AG04449 (cell line): Measurements from ENCODE around the gene TRIM63.
"Not testable (repeated sequence)": the region's sequence is repeated elsewhere in the genome, so short reads cannot be mapped to it uniquely, and the experiment has no call there.

Source experiments
- CTCF ChIA-PET: fragments of 350-600 bp; formaldehyde crosslinking; extraction: SDS; loops from one replicate; lab custom pipeline; 2021; ENCODE audit warnings: antibody characterized with exemption; lab: Yijun Ruan, JAX
- POLR2A ChIA-PET: fragments of 400-600, 350-600 bp; formaldehyde crosslinking; extraction: SDS; loops from one replicate; lab custom pipeline; 2020; ENCODE audit warnings: antibody characterized with exemption, inconsistent platforms; lab: Yijun Ruan, JAX
- DNase-seq: peaks from one replicate; pipeline ENCODE4 v3.0.0-alpha.2; 2010; ENCODE audit warnings: low read depth, low spot score
- H3K4me3 ChIP-seq: 2 replicates; pipeline ENCODE4 v1.5.1; 2011; ENCODE audit warnings: low read depth, mild to moderate bottlenecking, control low read depth, low read length
- TF ChIP-seq, protein P1 (sequence below): IDR thresholded peaks from one replicate; pipeline ENCODE4 v1.5.1; 2011; ENCODE audit warnings: mild to moderate bottlenecking, moderate library complexity, low read length, control low read depth, inconsistent platforms; ENCODE audit not compliant: insufficient read depth; ENCODE audit errors: missing control alignments

Gene TRIM63

DNA sequence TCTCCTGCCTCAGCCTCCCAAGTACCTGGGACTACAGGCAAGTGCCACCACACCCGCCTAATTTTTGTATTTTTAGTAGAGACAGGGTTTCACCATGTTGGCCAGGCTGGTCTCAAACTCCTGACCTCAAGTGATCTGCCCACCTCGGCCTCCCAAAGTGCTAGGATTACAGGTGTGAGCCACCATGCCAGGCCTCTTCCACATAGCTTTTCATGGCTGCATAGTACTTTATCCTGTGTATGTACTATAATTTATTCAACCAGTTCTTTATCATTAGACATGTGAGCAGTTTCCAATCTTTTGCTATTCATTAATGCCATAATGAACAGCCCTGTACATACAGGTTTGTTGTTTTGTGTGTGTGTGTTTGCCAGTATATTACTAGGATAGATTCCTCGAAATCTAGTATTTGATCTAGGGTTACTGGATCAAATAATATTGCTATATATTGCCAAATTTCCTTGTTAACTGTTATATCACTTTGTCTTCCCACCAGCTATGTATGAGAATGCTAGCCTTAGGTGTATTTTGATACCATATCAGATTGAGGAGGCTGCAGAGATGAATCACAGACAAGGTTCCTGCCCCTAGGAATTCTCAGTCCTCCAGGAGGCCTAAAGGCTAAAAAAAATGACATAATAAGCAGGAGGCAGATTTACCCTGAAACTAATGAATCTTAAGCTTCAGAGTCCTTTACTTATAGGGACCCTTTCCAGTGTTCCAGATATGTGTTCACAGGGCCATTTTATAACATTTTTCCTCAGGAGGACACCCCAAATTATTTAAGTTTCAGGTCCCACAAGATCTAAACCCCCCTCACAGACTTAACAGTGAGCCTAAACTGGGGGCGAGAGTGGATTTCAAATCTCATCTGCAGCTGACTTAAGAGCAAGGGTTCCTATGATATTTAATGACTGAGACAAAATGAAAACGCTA is 42.1 kb upstream of the TRIM63 start:
- TF ChIP-seq, protein P1, sequence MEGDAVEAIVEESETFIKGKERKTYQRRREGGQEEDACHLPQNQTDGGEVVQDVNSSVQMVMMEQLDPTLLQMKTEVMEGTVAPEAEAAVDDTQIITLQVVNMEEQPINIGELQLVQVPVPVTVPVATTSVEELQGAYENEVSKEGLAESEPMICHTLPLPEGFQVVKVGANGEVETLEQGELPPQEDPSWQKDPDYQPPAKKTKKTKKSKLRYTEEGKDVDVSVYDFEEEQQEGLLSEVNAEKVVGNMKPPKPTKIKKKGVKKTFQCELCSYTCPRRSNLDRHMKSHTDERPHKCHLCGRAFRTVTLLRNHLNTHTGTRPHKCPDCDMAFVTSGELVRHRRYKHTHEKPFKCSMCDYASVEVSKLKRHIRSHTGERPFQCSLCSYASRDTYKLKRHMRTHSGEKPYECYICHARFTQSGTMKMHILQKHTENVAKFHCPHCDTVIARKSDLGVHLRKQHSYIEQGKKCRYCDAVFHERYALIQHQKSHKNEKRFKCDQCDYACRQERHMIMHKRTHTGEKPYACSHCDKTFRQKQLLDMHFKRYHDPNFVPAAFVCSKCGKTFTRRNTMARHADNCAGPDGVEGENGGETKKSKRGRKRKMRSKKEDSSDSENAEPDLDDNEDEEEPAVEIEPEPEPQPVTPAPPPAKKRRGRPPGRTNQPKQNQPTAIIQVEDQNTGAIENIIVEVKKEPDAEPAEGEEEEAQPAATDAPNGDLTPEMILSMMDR = no peak
- DNase-seq = no peak
- 0 out of 2 replicates have a peak overlapping the region, but pooled peaks have one; percentile 9 for H3K4me3 ChIP-seq
- CTCF ChIA-PET = interaction anchor here (1.0 to 14.0 kb wide), 5 partner anchors 8 to 308 kb away, joined by 3 to 360 read pairs (median 5); no protein-coding TSS in a partner anchor
- POLR2A ChIA-PET = no interaction called here

DNA sequence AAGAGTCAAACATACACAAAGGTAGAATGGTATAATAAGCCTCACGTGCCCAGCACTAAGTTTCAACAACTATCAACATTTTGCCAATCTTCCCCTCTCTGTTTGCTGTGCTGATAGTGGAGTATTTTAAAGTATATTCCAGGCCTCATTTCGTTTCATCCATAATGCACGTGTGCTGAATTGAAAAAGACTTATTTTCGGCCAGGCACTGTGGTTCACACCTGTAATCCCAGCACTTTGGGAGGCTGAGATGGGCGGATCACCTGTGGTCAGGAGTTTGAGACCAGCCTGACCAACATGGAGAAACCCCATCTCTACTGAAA is 37.8 kb upstream of the TRIM63 start:
- DNase-seq, H3K4me3 ChIP-seq, POLR2A ChIA-PET: not testable (repeated sequence)
- CTCF ChIA-PET = interaction anchor here (1.0 to 14.0 kb wide), 14 partner anchors 10 to 286 kb away, joined by 3 to 360 read pairs (median 4); no protein-coding TSS in a partner anchor

DNA sequence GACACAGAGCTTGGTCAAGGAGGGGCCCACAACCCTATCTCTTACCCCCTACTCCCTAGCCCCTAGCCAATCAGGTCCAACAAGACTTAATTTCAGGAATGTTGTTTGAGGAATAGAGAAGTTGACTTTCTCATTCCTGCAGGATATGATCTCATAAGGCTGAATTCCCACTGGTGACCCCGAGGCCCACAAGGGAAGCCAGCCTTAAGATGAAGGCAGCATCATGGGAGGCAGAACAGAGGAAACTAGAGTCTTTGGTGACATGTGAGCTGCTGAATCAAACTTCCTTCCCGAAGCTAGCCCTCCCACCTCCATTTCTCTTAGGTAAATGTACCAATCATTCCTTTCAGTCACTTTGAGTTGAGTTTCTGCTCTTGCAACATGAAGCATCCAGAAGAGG is 35.1 kb upstream of the TRIM63 start:
- H3K4me3 ChIP-seq = no peak overlapping the region
- no peak for DNase-seq
- ChIA-PET POLR2A (interaction anchor here (1.8 kb wide), 1 partner anchor 9 kb away, joined by 9 read pairs; the partner anchor contains the start of gene PDIK1L), CTCF (interaction anchor here (0.6 to 14.0 kb wide), 16 partner anchors 10 to 315 kb away, joined by 3 to 360 read pairs (median 6); partner anchors contain the start of genes C1orf232 and ZNF593)
- TF ChIP-seq, protein P1 = no peak

DNA sequence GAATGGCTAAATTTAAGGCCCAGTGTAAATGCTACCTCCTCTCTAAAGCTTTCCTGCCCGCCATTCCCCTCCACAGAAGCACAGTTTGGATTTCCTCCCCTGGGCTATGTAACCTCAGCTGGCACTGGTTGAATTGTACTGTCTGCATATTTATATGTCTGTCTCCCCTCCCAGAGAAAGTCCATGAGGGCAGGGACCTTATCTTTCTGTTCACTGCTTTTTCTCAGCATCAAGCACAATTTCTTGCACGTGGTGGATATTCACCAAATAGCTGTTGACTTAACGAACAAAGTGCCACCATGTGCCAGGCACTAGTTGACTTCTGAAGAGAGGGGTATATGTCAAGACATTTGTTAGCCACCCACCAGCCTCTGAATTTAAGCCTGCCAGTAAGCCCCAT is 34.7 kb upstream of the TRIM63 start:
- CTCF ChIA-PET = interaction anchor here (0.7 to 14.0 kb wide), 18 partner anchors 8 to 315 kb away, joined by 3 to 360 read pairs (median 6); partner anchors contain the start of gene TRIM63
- POLR2A ChIA-PET = interaction anchor here (1.8 kb wide), 1 partner anchor 9 kb away, joined by 9 read pairs; the partner anchor contains the start of gene PDIK1L
- H3K4me3 ChIP-seq = no peak overlapping the region
- no peak for DNase-seq
- TF ChIP-seq, protein P1 = no peak

DNA sequence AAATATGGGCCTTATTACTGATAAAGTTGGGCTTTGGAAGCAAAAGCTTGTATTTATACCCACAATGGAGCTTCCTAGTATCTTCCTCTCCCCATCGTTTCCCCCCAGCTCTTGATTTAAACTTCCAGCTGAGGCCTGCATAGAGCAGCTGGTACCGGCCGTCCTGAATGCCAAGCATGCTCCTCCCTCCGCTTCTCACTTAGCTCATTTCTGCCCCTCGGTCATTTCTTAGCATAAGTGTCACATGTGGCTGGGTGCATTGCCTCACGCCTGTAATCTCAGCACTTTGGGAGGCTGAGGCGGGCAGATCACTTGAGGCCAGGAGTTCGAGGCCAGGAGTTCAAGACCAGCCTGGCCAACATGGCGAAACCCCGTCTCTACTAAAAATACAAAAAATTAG is 32.8 kb upstream of the TRIM63 start:
- H3K4me3 ChIP-seq, DNase-seq, POLR2A ChIA-PET: not testable (repeated sequence)
- CTCF ChIA-PET = interaction anchor here (0.5 to 14.0 kb wide), 6 partner anchors 16 to 552 kb away, joined by 3 to 360 read pairs (median 5); no protein-coding TSS in a partner anchor

DNA sequence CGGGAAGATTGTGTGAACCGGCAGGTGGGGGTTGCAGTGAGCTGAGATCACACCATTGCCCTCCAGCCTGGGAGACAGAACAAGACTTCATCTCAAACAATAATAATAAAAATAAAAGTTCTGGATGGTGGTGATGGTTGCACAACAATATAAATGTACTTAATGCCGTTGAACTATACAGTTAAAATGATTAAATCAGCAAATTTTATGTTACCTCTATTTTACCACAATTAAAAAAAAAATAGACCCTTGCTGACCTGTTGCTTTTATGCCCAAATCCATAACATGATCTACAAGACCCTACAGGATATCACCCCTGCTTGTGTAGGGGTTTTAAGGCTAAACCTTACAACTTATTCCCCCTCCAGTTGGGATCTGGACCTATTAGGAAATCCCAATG is 32.4 kb upstream of the TRIM63 start:
- ChIA-PET CTCF (interaction anchor here (0.5 to 14.0 kb wide), 7 partner anchors 15 to 552 kb away, joined by 3 to 360 read pairs (median 5); no protein-coding TSS in a partner anchor), POLR2A (no interaction called here)
- no peak for DNase-seq
- TF ChIP-seq, protein P1 = no peak
- no peak overlapping the region for H3K4me3 ChIP-seq

DNA sequence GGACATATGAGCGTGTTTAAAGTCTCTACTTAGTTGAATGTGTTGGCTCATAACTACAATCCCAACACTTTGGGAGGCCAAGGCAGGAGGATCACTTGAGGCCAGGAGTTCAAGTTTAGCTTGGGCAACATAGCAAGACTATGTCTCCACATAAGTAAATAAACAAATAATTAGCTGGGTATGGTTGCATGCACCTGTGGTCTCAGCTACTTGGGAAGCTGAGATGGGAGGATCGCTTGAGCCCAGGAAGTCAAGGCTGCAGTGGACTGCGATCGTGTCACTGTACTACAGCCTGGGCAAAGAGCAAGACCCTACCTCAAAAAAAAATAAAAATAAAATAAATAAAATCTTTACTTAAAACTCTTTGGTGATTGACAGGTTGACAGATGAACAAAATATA is 31.2 kb upstream of the TRIM63 start:
- POLR2A ChIA-PET = no interaction called here

More for the DNA sequence above, 31.2 kb upstream of the TRIM63 start:
- TF ChIP-seq, protein P1 = no peak
- no peak overlapping the region for H3K4me3 ChIP-seq
- DNase-seq = no peak
- CTCF ChIA-PET = interaction anchor here (1.1 to 14.0 kb wide), 3 partner anchors 46 to 202 kb away, joined by 3 to 360 read pairs (median 5); no protein-coding TSS in a partner anchor
